T-helper 9 cell (primary cell): ENCODE results near the gene RNF121.

ENCODE experiments used
- DNase-seq: peaks from one replicate; pipeline ENCODE4 v3.0.0-alpha.2; 2020

RNF121 gene

GRCh38 chr11:71991494-71991893 lies 62.6 kb downstream of the RNF121 start:
- no peak for DNase-seq

- no peak for DNase-seq
Observed at GRCh38 chr11:71992136-71992730, 63.4 kb downstream of the RNF121 start.

GRCh38 chr11:71994786-71995185 lies 65.9 kb downstream of the RNF121 start:
- no peak for DNase-seq

- DNase-seq = no peak
Observed at GRCh38 chr11:71995726-71996291, 67.0 kb downstream of the RNF121 start.

- no peak for DNase-seq
Observed at GRCh38 chr11:71996517-71996916, 67.7 kb downstream of the RNF121 start.

GRCh38 chr11:71996946-71997345 lies 68.1 kb downstream of the RNF121 start:
- DNase-seq = no peak

GRCh38 chr11:71997594-71997993 lies 68.7 kb downstream of the RNF121 start:
- DNase-seq = no peak

- DNase-seq = no peak
Observed at GRCh38 chr11:71998061-71998460, 69.2 kb downstream of the RNF121 start.

GRCh38 chr11:71998649-71999310 lies 69.9 kb downstream of the RNF121 start, which contains the start of gene IL18BP:
TSS of gene IL18BP (plus strand) at chr11:71998909. CDS start at chr11:71999985, 1,076 bp downstream.
- DNase-seq = peak; percentile 21

- DNase-seq = no peak
Observed at GRCh38 chr11:71999362-71999761, 70.5 kb downstream of the RNF121 start.

GRCh38 chr11:71999798-72000197 lies 71.0 kb downstream of the RNF121 start:
- no peak for DNase-seq

GRCh38 chr11:72000202-72000867 lies 71.5 kb downstream of the RNF121 start:
- DNase-seq = no peak

GRCh38 chr11:72001285-72001684 lies 72.4 kb downstream of the RNF121 start:
- DNase-seq = no peak

- DNase-seq = no peak
Observed at GRCh38 chr11:72001834-72002591, 73.2 kb downstream of the RNF121 start.

GRCh38 chr11:72002841-72003775 lies 74.3 kb downstream of the RNF121 start:
- DNase-seq = no peak

GRCh38 chr11:72003776-72004171 lies 74.9 kb downstream of the RNF121 start:
- no peak for DNase-seq

- DNase-seq = no peak
Observed at GRCh38 chr11:72004515-72005346, 75.9 kb downstream of the RNF121 start.

- DNase-seq = no peak
Observed at GRCh38 chr11:72005347-72006260, 76.8 kb downstream of the RNF121 start.

- DNase-seq = no peak
Observed at GRCh38 chr11:72006309-72007088, 77.7 kb downstream of the RNF121 start.
